HG03558 (cell line): Measurements from ENCODE around the gene TASOR.
"Not testable (repeated sequence)": the region's sequence is repeated elsewhere in the genome, so short reads cannot be mapped to it uniquely, and the experiment has no call there.

Experiments
- ATAC-seq: cut with Tn5 transposase; IDR thresholded peaks from one replicate; pipeline ENCODE4 v1.9.1; 2021; ENCODE audit warnings: moderate number of reproducible peaks; ENCODE audit not compliant: unreplicated experiment; ENCODE audit errors: extremely low read depth

Gene TASOR

GRCh38 chr3:56683122-56683817 is at the start of gene TASOR:
Gene TASOR (minus strand): TSS chr3:56683265. CDS start chr3:56683006, 259 bp downstream.
- peak; percentile 42 for ATAC-seq

GRCh38 chr3:56732109-56732508 is 49.0 kb upstream of the TASOR start:
- no peak for ATAC-seq

DNA sequence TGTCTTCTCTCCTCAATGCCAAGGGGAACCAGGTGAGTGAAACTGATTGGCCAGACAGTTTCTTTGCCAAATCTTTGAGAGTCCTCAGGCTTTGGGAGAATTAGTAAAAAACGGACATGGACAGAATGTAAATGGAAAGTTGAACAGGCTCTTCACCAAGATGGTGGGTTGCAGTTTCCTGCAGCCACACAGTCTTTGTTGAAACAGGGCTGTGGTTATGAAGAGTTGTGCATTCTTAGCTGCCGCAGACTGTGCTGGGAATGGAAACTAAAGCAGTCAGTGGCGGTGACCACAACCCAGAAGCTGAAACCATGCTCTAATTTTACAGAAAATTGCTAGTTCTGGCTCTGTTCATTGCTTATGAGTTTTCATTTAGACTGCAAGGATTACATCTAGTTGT is 42.1 kb upstream of the TASOR start:
- ATAC-seq, result peak; percentile 89

- no peak for ATAC-seq
Measured at GRCh38 chr3:56724676-56725075, 41.6 kb upstream of the TASOR start.

DNA sequence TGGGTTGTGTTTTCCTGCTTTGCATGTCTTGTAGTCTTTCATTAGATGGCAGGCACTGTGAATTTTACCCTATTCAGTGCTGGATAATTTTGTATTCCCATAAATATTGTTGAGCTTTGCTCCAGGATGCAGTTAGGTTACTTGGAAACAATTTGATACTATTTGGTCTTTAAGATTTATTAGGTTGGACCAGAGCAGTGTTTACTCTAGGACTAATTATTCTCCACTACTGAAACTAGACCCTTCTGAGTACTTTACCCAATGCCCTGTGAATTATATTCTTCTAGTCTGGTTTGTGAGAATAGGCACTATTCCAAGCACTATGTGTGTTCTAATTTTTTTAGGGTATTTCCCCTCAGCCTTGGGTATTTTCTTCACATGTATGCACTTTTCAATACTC is 37.8 kb upstream of the TASOR start:
- ATAC-seq, result no peak

DNA sequence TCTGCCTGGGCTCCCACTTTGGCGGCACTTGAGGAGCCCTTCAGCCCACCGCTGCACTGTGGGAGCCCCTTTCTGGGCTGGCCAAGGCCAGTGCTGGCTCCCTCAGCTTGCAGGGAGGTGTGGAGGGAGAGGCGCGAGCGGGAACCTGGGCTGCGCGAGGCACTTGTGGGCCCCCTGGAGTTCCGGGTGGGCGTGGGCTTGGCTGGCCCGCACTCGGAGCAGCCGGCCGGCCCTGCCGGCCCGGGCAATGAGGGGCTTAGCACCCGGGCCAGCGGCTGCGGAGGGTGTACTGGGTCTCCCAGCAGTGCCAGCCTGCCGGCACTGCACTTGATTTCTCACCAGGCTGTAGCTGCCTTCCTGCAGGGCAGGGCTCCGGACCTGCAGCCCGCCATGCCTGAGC is 35.7 kb upstream of the TASOR start:
- ATAC-seq, result not testable (repeated sequence)

DNA sequence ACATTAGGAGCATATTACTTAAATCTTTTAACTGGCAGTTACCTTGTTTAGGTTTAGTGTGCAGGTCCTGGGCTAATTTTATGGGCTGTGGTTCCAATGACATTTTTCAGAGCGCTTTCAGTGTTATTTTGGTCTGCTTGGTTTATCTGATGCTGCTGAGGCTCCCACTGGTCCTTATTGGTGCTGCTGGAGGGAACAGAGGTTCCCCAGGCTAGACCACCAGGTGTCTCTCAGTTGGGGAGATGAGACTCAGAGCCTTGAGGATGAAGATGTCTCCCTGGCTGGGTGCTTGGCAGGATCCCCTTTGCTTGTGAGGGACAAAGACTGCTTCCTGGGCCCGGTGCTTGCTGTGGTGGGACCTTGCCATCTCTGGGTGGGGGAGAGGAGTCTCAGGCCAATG is 28.3 kb upstream of the TASOR start:
- ATAC-seq, result no peak

GRCh38 chr3:56707412-56707811 is 24.3 kb upstream of the TASOR start:
- ATAC-seq, result not testable (repeated sequence)

DNA sequence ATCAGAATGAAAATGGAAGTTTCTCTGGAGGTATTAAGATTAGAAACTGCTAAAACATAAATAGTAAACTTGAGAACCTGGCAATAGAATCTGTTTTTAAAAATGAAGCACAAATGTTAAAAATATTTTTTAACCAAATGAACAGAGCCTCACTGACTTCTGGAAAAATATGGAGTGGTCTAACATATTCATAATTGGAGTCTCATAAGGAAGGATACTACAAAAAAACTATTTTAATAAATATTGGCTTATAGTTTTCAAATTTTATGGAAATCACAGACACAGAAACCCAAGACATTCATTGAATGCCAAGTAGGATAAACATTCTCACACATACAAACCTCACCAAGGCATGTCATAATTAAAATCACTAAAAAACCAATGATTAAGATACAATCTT is 23.6 kb upstream of the TASOR start:
- no peak for ATAC-seq

DNA sequence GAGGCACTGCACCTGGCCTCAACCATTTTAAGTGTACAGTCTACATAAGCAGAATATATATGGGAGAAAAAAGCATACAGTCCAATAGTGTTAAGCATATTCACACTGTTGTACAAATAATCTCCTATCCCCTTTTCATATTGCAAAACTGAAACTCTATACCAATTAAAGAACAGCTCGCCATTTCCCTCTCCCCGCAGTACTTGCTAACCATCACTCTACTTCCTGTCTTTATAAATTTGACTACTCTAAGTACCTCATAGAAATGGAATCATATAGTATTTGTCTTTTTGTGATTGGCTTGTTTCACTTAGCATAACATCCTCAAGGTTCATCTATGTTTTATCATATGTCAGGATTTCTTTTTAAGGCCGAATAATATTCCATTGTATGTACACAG is 21.6 kb upstream of the TASOR start:
- no peak for ATAC-seq

DNA sequence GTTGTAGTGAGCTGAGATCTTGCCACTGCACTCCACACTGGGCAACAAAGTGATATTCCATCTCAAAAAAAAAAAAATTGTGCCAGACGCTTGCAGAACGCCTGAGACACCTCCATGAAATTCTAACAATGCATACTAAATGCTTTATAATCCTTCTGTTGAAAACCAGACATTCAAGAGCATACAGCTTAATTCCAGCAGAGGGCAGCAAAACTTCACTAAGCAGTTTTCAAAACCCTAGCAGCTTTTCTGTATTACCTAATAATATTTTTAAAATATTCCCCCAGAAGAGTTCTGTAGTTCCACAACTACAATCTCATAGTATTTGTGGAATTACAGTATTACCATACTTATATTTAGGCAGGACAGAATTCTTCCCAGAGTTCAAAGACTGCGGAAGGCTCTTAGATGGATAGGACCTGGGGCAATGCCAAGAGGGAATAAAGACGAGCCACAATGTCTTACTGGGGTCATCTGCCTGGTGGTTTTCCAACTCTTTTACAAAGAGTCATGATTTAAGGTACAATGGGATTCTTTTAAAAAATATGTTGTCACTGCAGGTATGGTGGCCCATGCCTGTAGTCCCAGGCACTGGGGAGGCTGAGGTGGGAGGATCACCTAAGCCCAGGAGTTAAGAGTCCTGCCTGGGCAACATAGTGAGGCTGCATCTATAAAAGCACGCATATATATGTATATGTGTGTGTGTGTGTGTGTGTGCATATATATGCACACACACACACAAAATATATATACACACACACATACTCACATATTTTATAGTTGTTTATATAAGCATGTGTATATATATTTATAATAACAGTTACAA is 19.6 kb upstream of the TASOR start:
- ATAC-seq, result no peak

- ATAC-seq, result no peak
Measured at GRCh38 chr3:56700151-56700550, 17.1 kb upstream of the TASOR start.

DNA sequence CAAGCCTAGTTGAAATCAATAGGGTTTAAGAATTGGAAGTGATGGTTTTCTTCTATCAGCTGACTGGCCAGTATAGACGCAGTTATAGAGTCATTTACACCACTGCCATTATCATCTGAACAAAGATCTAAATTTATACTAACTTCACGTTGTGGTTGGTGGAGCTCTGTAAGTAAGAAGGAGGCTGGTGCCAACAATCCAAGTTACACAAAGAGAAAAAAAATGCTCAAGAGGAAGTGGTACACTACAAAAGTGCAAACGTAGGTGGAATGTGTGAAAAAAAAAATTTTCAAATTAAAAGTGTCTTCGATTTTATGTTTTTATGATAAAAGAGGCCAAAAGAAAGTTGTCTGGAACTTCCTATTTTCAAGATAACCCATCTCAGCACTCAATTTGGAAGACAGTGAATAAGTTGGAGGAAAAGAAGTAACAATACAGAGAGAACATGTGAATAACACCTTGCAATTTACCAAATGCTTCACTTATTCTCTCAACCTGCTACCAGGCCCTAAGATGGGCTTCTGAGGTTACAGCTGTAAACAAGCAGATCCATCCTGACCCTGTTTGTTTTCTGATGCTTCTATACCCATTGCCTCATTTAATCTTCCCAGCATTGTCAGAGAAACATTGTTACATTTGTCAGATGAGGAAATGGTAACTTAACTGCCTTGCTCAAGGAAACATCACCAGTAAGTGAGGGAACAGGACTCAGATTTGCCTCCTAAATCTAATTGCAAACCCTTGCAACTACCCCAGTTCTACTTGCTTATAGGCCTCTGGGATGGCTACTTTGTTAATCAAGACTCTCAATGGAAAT is 12.0 kb upstream of the TASOR start:
- ATAC-seq, result no peak

DNA sequence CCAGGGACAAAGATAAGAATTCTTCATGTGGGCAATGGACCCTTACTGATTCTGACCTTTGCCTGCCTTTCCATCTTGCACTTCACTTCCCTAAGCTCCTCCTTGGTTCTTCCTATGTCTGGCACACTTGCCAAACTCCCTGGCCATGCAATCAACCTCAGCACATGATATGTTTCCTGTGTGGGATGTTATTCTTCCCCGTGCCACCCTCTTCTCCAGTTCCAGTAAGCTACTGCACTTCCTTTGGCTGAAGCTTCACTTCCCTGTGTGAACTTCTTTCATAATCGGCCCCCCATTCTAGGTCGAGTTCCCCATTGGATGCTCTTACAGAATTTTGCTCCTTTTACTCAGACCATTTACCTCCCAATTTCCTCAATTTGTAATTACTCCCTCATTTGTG is 10.7 kb upstream of the TASOR start:
- no peak for ATAC-seq

GRCh38 chr3:56692520-56693433 is 9.7 kb upstream of the TASOR start:
- not testable (repeated sequence) for ATAC-seq

DNA sequence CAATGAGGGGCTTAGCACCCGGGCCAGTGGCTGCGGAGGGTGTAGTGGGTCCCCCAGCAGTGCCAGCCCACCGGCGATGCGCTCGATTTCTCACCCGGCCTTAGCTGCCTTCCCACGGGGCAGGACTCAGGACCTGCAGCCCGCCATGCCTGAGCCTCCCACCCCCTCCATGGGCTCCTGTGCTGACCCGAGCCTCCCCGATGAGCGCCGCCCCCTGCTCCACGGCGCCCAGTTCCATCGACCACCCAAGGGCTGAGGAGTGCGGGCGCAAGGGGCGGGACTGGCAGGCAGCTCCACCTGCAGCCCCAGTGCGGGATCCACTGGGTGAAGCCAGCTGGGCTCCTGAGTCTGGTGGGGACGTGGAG is 8.9 kb upstream of the TASOR start:
- ATAC-seq, result not testable (repeated sequence)

- ATAC-seq, result no peak
Measured at GRCh38 chr3:56691165-56692000, 8.3 kb upstream of the TASOR start.

DNA sequence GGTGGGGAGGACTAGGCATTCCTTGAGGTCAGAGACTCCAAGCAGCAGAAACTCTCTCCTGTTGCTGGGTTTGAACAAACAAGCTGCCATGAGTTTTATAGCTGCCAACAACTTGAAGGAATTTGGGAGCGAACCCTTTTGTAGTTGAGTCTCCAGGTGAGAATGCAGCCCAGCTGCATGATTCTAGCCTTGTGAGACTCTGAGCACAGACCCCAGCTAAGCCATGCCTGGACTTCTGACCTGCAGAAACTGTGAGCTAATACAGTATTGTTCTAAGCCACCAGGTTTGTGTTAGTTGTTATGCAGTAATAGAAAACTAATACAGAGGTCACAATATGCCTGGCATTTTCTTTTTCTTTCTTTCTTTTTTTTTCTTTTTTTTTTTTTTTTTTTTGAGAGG is 6.2 kb upstream of the TASOR start:
- ATAC-seq, result no peak

DNA sequence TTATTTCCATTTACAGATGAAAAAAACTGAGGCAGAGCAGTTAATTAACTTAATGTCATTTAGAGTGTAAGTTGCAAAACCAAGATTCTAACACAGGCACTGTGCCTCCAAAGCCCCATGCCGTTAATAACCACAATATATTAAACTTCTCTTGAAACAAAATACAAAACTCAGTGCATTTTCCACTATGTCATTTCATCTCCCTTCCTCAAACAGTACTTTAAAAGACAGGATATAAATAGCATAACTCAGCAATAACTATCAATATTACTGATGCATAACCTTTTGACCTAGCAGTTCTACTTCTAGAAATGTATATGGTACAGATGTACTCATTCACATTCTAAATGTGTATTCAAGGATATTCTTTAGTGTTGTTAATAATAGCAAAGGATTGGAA is 5.1 kb upstream of the TASOR start:
- ATAC-seq, result peak; percentile 51
